ENCODE results near the gene MEGF11.

GRCh38 chr15:65863106-65863505 lies 390.4 kb downstream of the MEGF11 start:
- no peak for TF ChIP-seq CTCF (IDR thresholded peaks at IDR 0.05; ENCODE audit: insufficient read depth, low read length, poor library complexity, severe bottlenecking)
- TF ChIP-seq EZH2phosphoT487 (conservative IDR thresholded peaks at IDR 0.05; ENCODE audit: low read length), result no peak
